Right lobe of liver (tissue), 6 donors: ENCODE measurements around the gene RINL. TPM values are rescaled to one million over a fixed set of nuclear protein-coding genes. Genes with fewer than 3 reads are reported as not detected.

ENCODE experiments used
- ATAC-seq, 4 donors: fragments of 200-7000 bp; cut with Tn5 transposase; one replicate each; pipeline ENCODE4 v1.9.1; 2020; ENCODE audit warnings: mild to moderate bottlenecking in 4 of 4, moderate library complexity in 4 of 4
- DNase-seq, 3 donors: peaks; one replicate each; pipeline ENCODE4 v3.0.0-alpha.2; 2020
- H3K27ac ChIP-seq, 3 donors: fragments of 200-600 bp; one replicate each; pipeline ENCODE4 v1.8.0; 2022
- H3K27me3 ChIP-seq, 2 donors: fragments of 200-600 bp; one replicate each; pipeline ENCODE4 v1.8.0; 2022
- H3K36me3 ChIP-seq, 4 donors: fragments of 200-600 bp; sonication (generic) in 1 of 4; one replicate each; pipeline versions ENCODE4 v1.5.1 to v1.8.0; 2017 to 2022; ENCODE audit warnings: control low read depth in 1 of 4
- H3K4me1 ChIP-seq, 4 donors: fragments of 200-600 bp; sonication (generic) in 1 of 4; one replicate each; pipeline versions ENCODE4 v1.5.1 to v1.8.0; 2017 to 2022; ENCODE audit warnings: control low read depth in 1 of 4
- H3K4me3 ChIP-seq, 3 donors: fragments of 200-600 bp; one replicate each; pipeline ENCODE4 v1.8.0; 2022
- H3K9me3 ChIP-seq, 4 donors: fragments of 200-600 bp; sonication (generic) in 1 of 4; one replicate each; pipeline versions ENCODE4 v1.5.1 to v1.8.0; 2017 to 2022; ENCODE audit warnings: control low read depth in 1 of 4
- CTCF ChIP-seq, 4 donors: fragments of 200-600 bp in 3 of 4; fragments of 450-650 bp in 1 of 4; IDR thresholded peaks; one replicate each; pipeline versions ENCODE4 v1.5.1 to v1.8.0; 2016 to 2022; ENCODE audit warnings: antibody characterized with exemption in 4 of 4, mild to moderate bottlenecking in 2 of 4
- POLR2A ChIP-seq: fragments of 450-650 bp; IDR thresholded peaks from one replicate; pipeline ENCODE4 v1.6.1; 2017; ENCODE audit warnings: antibody characterized with exemption, mild to moderate bottlenecking
- WGBS: methylation state at CpG from one replicate; pipeline ENCODE4 v1.1.6; 2018; ENCODE audit warnings: low coverage, low lambda C conversion rate; ENCODE audit not compliant: insufficient coverage; ENCODE audit errors: missing lambda C conversion rate; 5-methylcytosine and 5-hydroxymethylcytosine counted together
- intact Hi-C, 2 donors: fragments of 100-400 bp; cut with DNase I; formaldehyde crosslinking; loops; one replicate each; pipeline versions ENCODE4 v1.11.2 to v1.14.1; 2022
- total RNA-seq, 6 experiments: library from RNA; depleted of rRNA in 2 of 6; stranded (reverse); fragments of >200 nt in 2 of 6; fragmentation: NEBNext Ultra II Directional in 3 of 6; extraction: Animal tissue kit (Norgen Biotek cat#: 25700) in 3 of 6; gene quantifications; one replicate each; pipeline versions ENCODE4 v1.1.0 to v1.2.4, GENCODE V29; 2016 to 2023
- donor health status: DM: no; HTN: yes; CAD: no.
- donor health status: DM: no; HTN: no; CAD: no.
- donor health status: DM: no; HTN: no; CAD: no.
- donor health status: DM: no; HTN: yes; CAD: no.
- donor health status: DM: no; HTN: yes; CAD: no.

RINL gene
- total RNA-seq, 6 experiments from 2014 or later, result 3.3 to 13.8 (median 5.5) TPM

- Histone ChIP-seq H3K27ac (peak overlapping the region in 2 of 3 donors; percentile 98 to 99), H3K27me3 (no peaks in the 10 kb centered on the region), H3K4me3 (peak overlapping the region in 1 of 3 donors; percentile 70), H3K4me1 (peaks cover 0 to 9% (median 3%) of the 10 kb centered on the region in 4 donors), H3K36me3 (no peaks in the 10 kb centered on the region), H3K9me3 (no peaks in the 10 kb centered on the region)
- intact Hi-C loops, result no loop called here
- DNase-seq (no peak), ATAC-seq (no peak)
- no peak for TF ChIP-seq POLR2A
- TF ChIP-seq CTCF (IDR thresholded peaks at IDR 0.05), result no peak
- 82% methylated on average over 9 of the region's 17 CpGs for WGBS
Observed at GRCh38 chr19:38853214-38853613, 24.9 kb downstream of the RINL start.

DNA sequence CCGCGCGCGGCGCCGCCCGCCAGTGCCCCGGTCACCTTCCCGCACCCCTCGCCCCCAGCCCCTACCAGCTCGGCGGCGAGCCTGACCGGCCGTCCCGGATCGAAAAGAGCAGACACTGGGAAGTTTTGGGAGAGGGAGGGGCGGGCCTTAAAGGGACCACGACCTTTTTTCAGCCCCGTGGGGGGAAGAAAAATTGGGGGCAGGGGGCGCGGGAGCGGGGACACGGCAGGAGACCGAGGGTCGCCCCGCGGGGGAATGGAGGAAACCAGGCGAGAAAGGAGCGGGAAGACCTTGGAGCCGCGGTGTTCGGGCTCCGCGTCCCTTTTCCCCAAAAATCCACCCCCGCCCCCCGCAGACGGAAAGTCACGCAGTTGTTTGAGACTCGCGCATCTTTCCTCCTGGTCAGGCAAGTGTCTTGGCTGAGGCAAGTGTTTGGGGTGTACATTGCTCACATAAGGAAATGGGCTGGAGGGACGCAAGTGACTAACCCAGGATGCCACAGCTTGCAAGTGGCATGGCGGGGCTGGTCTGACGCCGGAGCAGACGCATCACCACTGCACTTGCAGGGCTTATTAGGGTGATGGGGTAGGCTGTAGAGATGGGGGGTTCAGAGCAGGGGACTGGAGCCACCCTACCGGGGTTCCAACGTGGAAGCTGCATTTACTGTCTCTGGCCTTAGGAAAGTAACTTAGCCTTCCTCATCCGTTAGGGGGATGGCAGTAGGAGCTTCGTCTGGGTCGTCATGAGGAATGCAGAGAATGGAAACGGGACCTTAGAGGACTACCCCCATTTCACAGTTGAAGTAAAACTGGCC is 25.6 kb downstream of the RINL start:
- TF ChIP-seq CTCF (IDR thresholded peaks at IDR 0.05) (peak in 1 of 4 donors; percentile 6), POLR2A (peak; percentile 50)
- peaks cover 0 to 15% (median 8%) of the 10 kb centered on the region in 4 donors for H3K4me1 ChIP-seq
- DNase-seq, result peak; percentile 77 to 84 (median 83)
- no peaks in the 10 kb centered on the region for H3K27me3 ChIP-seq
- 2% methylated on average over 22 of the region's 52 CpGs for WGBS
- H3K4me3 ChIP-seq, result peak overlapping the region; percentile 70 to 89 (median 76)
- intact Hi-C loops, result no loop called here
- peaks cover 0 to 3% (median under 1%) of the 10 kb centered on the region in 4 donors for H3K36me3 ChIP-seq
- no peak for ATAC-seq
- H3K9me3 ChIP-seq, result no peaks in the 10 kb centered on the region
- peak overlapping the region; percentile 98 to 99 (median 98) for H3K27ac ChIP-seq

DNA sequence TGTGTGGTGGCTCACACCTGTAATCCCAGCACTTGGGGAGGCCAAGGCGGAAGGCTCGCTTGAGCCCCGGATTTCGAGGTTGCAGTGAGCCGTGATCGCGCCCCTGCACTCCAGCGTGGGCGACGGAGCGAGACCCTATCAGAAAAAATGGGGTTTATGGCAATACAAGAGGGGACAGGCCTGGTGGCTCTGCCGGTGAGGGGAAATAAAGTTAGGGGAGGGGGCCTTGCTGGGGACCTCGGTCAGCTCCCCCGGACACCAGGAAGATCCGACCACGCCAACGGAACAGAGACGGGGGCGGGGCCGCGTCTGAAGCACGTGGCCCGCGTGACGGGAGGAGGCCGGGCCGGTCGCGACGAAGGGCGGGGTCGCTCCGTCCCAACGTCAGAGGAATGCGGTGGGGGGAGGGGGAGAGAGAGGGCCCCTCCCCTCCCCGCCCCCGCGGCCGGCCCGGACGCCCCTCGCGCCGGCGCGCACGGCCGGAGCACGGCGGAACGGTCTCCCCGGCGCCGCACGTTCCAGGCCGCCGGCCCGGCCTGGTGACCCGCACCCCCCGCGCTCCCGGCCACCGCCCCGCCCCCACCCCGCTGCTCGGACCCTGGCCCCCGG is 26.3 kb downstream of the RINL start:
- TF ChIP-seq POLR2A (peak; percentile 92), CTCF (IDR thresholded peaks at IDR 0.05) (no peak)
- H3K4me1 ChIP-seq, result peaks cover 0 to 22% (median 10%) of the 10 kb centered on the region in 4 donors
- H3K36me3 ChIP-seq, result peaks cover 2 to 11% (median 7%) of the 10 kb centered on the region in 4 donors
- ATAC-seq (peak; percentile 53 to 60 (median 58)), DNase-seq (peak; percentile 96 to 97 (median 97))
- intact Hi-C loops, result no loop called here
- H3K27me3 ChIP-seq, result no peaks in the 10 kb centered on the region
- peak overlapping the region; percentile 98 to 99 (median 98) for H3K27ac ChIP-seq
- H3K4me3 ChIP-seq, result peak overlapping the region; percentile 70 to 89 (median 76)
- H3K9me3 ChIP-seq, result no peaks in the 10 kb centered on the region
- WGBS, result under 1% methylated on average over 30 of the region's 67 CpGs

DNA sequence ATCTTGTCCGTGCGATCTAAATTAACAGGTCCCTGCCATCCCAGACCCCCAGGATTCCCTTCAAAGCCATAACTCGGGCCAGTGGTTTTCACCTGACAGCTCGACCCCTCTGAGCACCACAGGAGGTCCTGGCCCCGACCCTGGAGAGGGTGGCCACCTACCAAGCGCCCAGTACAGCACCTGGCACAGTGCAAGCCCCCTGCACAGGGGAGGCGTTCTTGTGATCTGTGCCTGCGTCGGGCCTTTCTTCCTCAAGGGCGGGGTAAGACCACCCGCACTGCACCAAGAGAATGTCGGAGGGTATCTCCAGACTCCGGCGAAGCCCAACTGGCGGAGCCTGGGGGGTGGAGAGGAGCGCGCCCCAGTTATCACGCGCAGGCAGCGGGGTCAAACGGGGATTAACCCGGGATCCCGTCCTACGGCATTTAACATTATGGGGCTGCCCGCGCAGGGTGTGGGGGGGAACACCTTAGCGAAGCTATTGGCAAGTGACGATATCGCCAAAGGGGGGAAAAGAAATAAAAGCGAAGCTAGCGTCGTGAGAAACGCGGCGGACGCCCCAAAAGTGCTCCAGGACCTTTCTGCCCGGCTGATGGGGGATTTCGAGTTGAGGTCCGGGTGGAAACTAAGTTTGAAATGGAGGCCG is 27.0 kb downstream of the RINL start:
- Histone ChIP-seq H3K4me1 (peaks cover 0 to 27% (median 10%) of the 10 kb centered on the region in 4 donors), H3K9me3 (no peaks in the 10 kb centered on the region), H3K4me3 (peak overlapping the region; percentile 49 to 76 (median 70)), H3K27me3 (no peaks in the 10 kb centered on the region), H3K36me3 (peaks cover 6 to 17% (median 12%) of the 10 kb centered on the region in 4 donors), H3K27ac (peak overlapping the region; percentile 97 to 98 (median 98))
- ATAC-seq (no peak), DNase-seq (peak; percentile 45 to 70 (median 64))
- WGBS, result 7% methylated on average over 35 of the region's 40 CpGs
- TF ChIP-seq POLR2A, result no peak
- TF ChIP-seq CTCF (IDR thresholded peaks at IDR 0.05), result no peak
- intact Hi-C loops, result no loop called here
